Activated CD4-positive, alpha-beta T cell treated with anti-CD3 and anti-CD28 coated beads for 48 hours (primary cell): Measurements from ENCODE around the gene TMEM30A.

Experiments used
- DNase-seq: peaks from one replicate; pipeline ENCODE4 v3.0.0-alpha.2; 2020

TMEM30A gene

GRCh38 chr6:75261299-75261698 is 23.3 kb downstream of the TMEM30A start:
- DNase-seq, result no peak

- no peak for DNase-seq
Measured at GRCh38 chr6:75257343-75258087, 27.1 kb downstream of the TMEM30A start.

- DNase-seq, result no peak
Measured at GRCh38 chr6:75250552-75250951, 34.0 kb downstream of the TMEM30A start.

GRCh38 chr6:75249837-75250236 is 34.8 kb downstream of the TMEM30A start:
- no peak for DNase-seq

GRCh38 chr6:75246386-75246785 is 38.2 kb downstream of the TMEM30A start:
- no peak for DNase-seq

GRCh38 chr6:75244063-75244584 is 40.5 kb downstream of the TMEM30A start:
- no peak for DNase-seq

- peak; percentile 90 for DNase-seq
Measured at GRCh38 chr6:75243333-75244062, 41.1 kb downstream of the TMEM30A start, which contains the start of gene COX7A2. Gene COX7A2, minus strand, starts transcription at chr6:75243801. Its CDS starts 67 bp downstream, at chr6:75243734.

- no peak for DNase-seq
Measured at GRCh38 chr6:75236630-75237029, 48.0 kb downstream of the TMEM30A start.

- DNase-seq, result no peak
Measured at GRCh38 chr6:75235271-75235670, 49.3 kb downstream of the TMEM30A start.

GRCh38 chr6:75234126-75234865 is 50.3 kb downstream of the TMEM30A start:
- DNase-seq, result no peak

GRCh38 chr6:75233092-75233615 is 51.4 kb downstream of the TMEM30A start:
- DNase-seq, result no peak

GRCh38 chr6:75230484-75231325 is 53.9 kb downstream of the TMEM30A start:
- DNase-seq, result no peak

GRCh38 chr6:75224303-75224926 is 60.2 kb downstream of the TMEM30A start:
- no peak for DNase-seq

- DNase-seq, result no peak
Measured at GRCh38 chr6:75223428-75223827, 61.2 kb downstream of the TMEM30A start.

- DNase-seq, result no peak
Measured at GRCh38 chr6:75222261-75222660, 62.3 kb downstream of the TMEM30A start.

- no peak for DNase-seq
Measured at GRCh38 chr6:75221116-75221515, 63.5 kb downstream of the TMEM30A start.

- DNase-seq, result no peak
Measured at GRCh38 chr6:75220357-75220756, 64.2 kb downstream of the TMEM30A start.

- DNase-seq, result no peak
Measured at GRCh38 chr6:75219263-75219662, 65.3 kb downstream of the TMEM30A start.

GRCh38 chr6:75217193-75217592 is 67.4 kb downstream of the TMEM30A start:
- DNase-seq, result no peak

GRCh38 chr6:75215291-75215690 is 69.3 kb downstream of the TMEM30A start:
- no peak for DNase-seq

- peak; percentile 17 for DNase-seq
Measured at GRCh38 chr6:75213732-75214131, 70.9 kb downstream of the TMEM30A start.

GRCh38 chr6:75213112-75213511 is 71.5 kb downstream of the TMEM30A start:
- DNase-seq, result no peak
